Sciatic nerve (tissue), 2 donors: Measurements from ENCODE around the gene ATOH8. TPM values are rescaled to one million over a fixed set of nuclear protein-coding genes. Genes with fewer than 3 reads are reported as not detected.
"Not testable (repeated sequence)": the region's sequence is repeated elsewhere in the genome, so short reads cannot be mapped to it uniquely, and the experiment has no call there.

Experiments
- ATAC-seq: fragments of 200-7000 bp; cut with Tn5 transposase; one replicate; pipeline ENCODE4 v1.9.1; 2020; ENCODE audit warnings: mild to moderate bottlenecking, moderate library complexity
- DNase-seq: peaks from one replicate; pipeline ENCODE4 v3.0.0-alpha.2; 2020; ENCODE audit warnings: low spot score
- intact Hi-C: fragments of 100-400 bp; cut with DNase I; formaldehyde crosslinking; loops from one replicate; pipeline ENCODE4 v1.14.2; 2022
- microRNA-seq: library from miRNA; unstranded; fragments of <30 nt; microRNA quantifications from one replicate; pipeline ENCODE4 v1.2.0, GENCODE V29; 2020
- total RNA-seq: library from RNA; stranded (reverse); fragmentation: NEBNext Ultra II Directional; extraction: Animal tissue kit (Norgen Biotek cat#: 25700); gene quantifications from one replicate; pipeline ENCODE4 v1.2.1, GENCODE V29; 2021
- donor health status: DM: no; HTN: no; CAD: no.
- donor health status: DM: no; HTN: no; CAD: no.

ATOH8 gene
- total RNA-seq, 1 donor from 2014 or later, result 57.2 TPM

DNA sequence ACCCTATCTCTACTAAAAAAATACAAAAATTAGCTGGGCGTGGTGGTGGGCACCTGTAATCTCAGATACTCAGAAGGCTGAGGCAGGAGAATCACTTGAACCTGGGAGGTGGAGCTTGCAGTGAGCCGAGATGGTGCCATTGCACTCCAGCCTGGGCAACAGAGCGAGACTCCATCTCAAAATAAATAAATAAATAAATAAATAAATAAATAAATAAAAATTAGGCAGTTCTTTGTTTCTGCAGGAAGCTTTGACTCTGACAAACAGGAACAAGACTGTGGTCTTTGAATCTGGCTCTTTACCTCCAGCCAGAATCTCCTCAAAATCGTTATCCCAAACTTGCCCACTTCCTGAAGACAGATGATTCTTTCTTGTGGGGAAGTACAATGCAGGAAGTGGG is 75.6 kb downstream of the ATOH8 start:
- DNase-seq, ATAC-seq, intact Hi-C loops: not testable (repeated sequence)

DNA sequence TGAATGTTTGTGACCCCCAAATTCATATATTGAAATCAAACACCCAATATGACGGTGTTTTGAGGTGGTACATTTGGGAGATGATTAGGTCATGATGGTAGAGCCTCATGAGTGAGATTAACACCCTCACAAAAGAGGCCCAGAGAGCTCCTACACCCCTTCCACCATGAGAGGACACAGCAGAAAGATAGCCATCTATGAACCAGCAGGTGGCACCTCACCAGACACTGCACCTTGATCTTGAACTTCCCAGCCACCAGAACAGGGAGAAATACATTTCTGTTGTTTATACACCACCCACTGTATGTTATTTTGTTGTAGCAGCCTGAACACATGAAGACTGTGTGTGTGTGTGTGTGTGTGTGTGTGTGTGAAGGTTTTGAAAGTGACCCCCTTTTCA is 76.9 kb downstream of the ATOH8 start:
- DNase-seq, result no peak
- ATAC-seq, result no peak
- intact Hi-C loops, result no loop called here

DNA sequence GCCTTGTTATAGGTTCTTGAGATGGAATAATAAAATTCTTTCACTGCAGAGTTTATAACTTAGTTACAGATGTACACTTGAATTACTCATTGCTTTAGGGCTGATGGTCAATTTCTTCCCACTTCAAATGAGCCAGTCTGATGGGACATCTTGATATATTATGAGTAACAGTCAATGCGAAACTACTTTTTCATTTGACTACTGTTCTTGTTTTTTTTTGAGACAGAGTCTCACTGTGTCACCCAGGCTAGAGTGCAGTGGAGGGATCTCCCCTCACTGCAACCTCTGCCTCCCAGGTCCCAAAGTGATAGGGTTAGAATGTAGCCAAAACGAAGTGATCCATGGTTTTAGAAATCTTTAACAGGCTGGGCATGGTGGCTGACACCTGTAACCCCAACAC is 77.9 kb downstream of the ATOH8 start:
- intact Hi-C loops, result no loop called here
- no peak for ATAC-seq
- no peak for DNase-seq

DNA sequence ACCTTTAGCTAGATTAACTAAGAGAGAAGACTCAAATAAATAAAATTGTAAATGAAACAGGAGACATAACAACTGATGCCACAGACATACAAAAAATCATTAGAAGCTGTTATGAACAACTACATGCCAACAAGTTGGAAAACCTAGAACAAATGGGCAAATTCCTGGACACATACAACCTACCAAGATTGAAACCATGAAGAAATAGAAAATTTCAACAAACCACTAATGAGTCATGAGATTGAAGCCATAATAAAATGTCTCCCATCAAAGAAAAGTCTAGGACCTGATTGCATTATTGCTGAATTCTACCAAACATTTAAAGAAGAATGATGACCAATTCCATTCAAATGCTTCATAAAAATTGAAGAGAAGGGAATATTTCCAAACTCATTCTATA is 80.7 kb downstream of the ATOH8 start:
- ATAC-seq (no peak), DNase-seq (no peak)
- intact Hi-C loops, result no loop called here

Small RNA genes within 50 kb of the gene (microRNA-seq; reads per million reads assigned to microRNA genes)
- not detected for gene MIR6071

Other genes starting within 250 kb of the ATOH8 start
- 168 TPM for gene MAT2A, start 214.8 kb upstream of the ATOH8 start, total RNA-seq
- 36.6 TPM for gene GGCX, start 192.5 kb upstream of the ATOH8 start, total RNA-seq
- gene VAMP8, start 176.4 kb upstream of the ATOH8 start, total RNA-seq, result 31.1 TPM
- 71.2 TPM for gene VAMP5, start 169.6 kb upstream of the ATOH8 start, total RNA-seq
- gene RNF181, start 158.2 kb upstream of the ATOH8 start, total RNA-seq, result 71.2 TPM
- gene TMEM150A, start 151.3 kb upstream of the ATOH8 start, total RNA-seq, result 15.8 TPM
- 41.6 TPM for gene C2orf68, start 141.9 kb upstream of the ATOH8 start, total RNA-seq
- gene USP39, start 137.8 kb upstream of the ATOH8 start, total RNA-seq, result 34.2 TPM
- 6.1 TPM for gene SFTPB, start 85.8 kb upstream of the ATOH8 start, total RNA-seq
- 8.4 TPM for gene GNLY, start 59.6 kb upstream of the ATOH8 start, total RNA-seq
- gene ST3GAL5, start 135.0 kb downstream of the ATOH8 start, total RNA-seq, result 46.1 TPM